AG04450 (cell line): ENCODE results near the gene TTC29. TPM values are rescaled to one million over a fixed set of nuclear protein-coding genes. Genes with fewer than 3 reads are reported as not detected.
"Not testable (repeated sequence)": the region's sequence is repeated elsewhere in the genome, so short reads cannot be mapped to it uniquely, and the experiment has no call there.

Source experiments
- CTCF ChIA-PET: fragments of 300-600, 350-600 bp; formaldehyde crosslinking; extraction: SDS; loops from one replicate; lab custom pipeline; 2022; ENCODE audit warnings: antibody characterized with exemption, inconsistent platforms; lab: Charles Lee
- POLR2A ChIA-PET: fragments of 350-600 bp; formaldehyde crosslinking; extraction: SDS; loops from one replicate; lab custom pipeline; 2021; ENCODE audit warnings: antibody characterized with exemption, inconsistent platforms; lab: Yijun Ruan, JAX
- DNase-seq: peaks from one replicate; pipeline ENCODE4 v3.0.0-alpha.2; 2011; ENCODE audit warnings: low read depth, low spot score
- H3K27ac ChIP-seq: one replicate; pipeline ENCODE4 v1.5.1; 2012; ENCODE audit warnings: low read depth, low read length, control low read depth
- H3K27me3 ChIP-seq: one replicate; pipeline ENCODE4 v1.6.0; 2012; ENCODE audit warnings: low read length; ENCODE audit not compliant: control insufficient read depth, insufficient read depth
- H3K4me3 ChIP-seq: 2 replicates; pipeline ENCODE4 v1.5.1; 2011; ENCODE audit warnings: mild to moderate bottlenecking, low read depth, low read length, control low read depth
- H3K9me3 ChIP-seq: 2 replicates; pipeline ENCODE4 v1.5.1; 2012; ENCODE audit warnings: low read length; ENCODE audit not compliant: control insufficient read depth, insufficient read depth
- polyA plus RNA-seq: library from polyadenylated mRNA; depleted of rRNA; stranded (reverse); fragments of >200 nt; gene quantifications from 2 replicates; pipeline ENCODE4 v1.2.3, GENCODE V29; 2011
- TF ChIP-seq, protein P1 (sequence below): IDR thresholded peaks from 2 replicates; pipeline ENCODE4 v1.5.1; 2011; ENCODE audit warnings: low read depth, low read length, control low read depth, inconsistent platforms

TTC29 gene
- polyA plus RNA-seq, 1 experiment, result not detected

DNA sequence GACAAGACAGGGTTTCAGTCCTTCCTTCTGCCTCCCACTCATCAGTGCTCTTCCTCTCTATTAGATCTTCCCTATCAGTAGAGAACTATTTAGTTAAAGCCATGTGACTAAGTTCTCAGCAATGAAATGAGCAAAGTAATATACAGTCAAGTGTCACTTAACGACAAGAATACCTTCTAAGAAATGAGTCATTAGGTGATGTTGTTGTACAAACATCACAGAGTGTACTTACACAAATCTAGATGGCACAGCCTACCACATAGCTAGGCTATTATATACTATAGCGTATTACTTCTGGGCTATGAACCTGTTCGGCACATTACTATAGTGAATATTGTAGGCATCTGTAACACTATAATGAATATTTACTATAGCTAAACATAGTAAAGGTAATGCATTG lies 235.7 kb downstream of the TTC29 start:
- TF ChIP-seq, protein P1, sequence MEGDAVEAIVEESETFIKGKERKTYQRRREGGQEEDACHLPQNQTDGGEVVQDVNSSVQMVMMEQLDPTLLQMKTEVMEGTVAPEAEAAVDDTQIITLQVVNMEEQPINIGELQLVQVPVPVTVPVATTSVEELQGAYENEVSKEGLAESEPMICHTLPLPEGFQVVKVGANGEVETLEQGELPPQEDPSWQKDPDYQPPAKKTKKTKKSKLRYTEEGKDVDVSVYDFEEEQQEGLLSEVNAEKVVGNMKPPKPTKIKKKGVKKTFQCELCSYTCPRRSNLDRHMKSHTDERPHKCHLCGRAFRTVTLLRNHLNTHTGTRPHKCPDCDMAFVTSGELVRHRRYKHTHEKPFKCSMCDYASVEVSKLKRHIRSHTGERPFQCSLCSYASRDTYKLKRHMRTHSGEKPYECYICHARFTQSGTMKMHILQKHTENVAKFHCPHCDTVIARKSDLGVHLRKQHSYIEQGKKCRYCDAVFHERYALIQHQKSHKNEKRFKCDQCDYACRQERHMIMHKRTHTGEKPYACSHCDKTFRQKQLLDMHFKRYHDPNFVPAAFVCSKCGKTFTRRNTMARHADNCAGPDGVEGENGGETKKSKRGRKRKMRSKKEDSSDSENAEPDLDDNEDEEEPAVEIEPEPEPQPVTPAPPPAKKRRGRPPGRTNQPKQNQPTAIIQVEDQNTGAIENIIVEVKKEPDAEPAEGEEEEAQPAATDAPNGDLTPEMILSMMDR, result no peak
- ChIA-PET POLR2A (no interaction called here), CTCF (no interaction called here)
- H3K27ac ChIP-seq, result no peak overlapping the region
- H3K4me3 ChIP-seq, result no peak overlapping the region
- no peaks in the 10 kb centered on the region for H3K9me3 ChIP-seq
- H3K27me3 ChIP-seq, result no peaks in the 10 kb centered on the region
- no peak for DNase-seq

DNA sequence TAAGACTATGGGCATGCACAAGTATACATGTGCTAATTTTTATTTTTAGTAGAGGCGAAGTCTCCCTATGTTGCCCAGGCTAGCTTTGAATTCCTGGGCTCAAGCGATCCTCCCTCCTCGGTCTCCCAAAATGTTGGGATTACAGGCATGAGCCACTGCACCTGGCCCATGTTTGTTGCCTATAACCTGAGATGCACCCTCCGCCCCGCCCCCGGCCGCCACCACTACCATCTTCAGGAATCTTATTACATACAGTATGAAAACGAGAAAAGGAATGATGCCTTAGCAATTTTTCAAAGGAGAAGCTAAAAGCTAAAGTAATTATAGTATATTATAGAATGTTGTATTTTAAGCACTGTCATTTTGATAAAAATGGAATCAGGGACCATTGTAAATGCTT lies 245.8 kb downstream of the TTC29 start:
- ChIA-PET CTCF (no interaction called here), POLR2A (no interaction called here)
- TF ChIP-seq, protein P1, result no peak
- H3K9me3 ChIP-seq, result no peaks in the 10 kb centered on the region
- no peak overlapping the region for H3K27ac ChIP-seq
- DNase-seq, result no peak
- no peak overlapping the region for H3K4me3 ChIP-seq
- H3K27me3 ChIP-seq, result no peaks in the 10 kb centered on the region

DNA sequence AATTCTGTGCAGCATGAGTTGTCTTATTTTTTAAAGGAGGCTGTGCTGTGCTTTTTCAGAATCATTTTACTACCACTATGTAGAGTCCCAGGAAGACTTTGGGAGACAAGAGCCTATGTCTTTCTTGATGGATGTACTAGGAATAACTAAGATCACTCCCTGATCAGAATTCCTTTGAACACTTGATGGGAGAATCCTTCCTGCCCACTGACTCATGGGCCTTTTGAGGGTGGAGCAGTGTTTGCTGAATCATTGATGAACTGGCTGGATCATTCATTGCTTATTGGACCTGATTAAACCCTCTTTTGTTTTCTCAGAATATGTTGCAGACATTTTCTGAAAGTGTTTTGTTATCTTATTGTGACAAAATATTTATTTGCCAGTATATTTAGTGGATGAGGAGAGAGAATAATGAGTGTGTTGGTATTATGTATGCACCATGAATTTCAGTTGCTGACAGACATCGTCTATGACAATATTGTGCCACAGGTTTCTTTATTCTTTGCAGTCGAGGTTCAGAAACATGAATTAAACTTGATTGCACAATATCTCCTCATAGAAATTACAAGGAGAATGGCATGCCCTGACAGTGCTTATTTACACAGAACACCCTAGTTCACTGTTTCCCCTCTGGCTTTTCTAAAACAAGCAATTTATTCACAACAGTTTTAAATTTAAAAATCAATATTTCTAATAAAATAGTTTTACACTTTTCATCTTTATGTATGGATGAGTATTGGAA lies 270.7 kb downstream of the TTC29 start:
- Histone ChIP-seq H3K9me3 (no peaks in the 10 kb centered on the region), H3K27ac (no peak overlapping the region), H3K27me3 (no peaks in the 10 kb centered on the region), H3K4me3 (no peak overlapping the region)
- DNase-seq, result no peak
- ChIA-PET CTCF (no interaction called here), POLR2A (no interaction called here)
- TF ChIP-seq, protein P1, result no peak

DNA sequence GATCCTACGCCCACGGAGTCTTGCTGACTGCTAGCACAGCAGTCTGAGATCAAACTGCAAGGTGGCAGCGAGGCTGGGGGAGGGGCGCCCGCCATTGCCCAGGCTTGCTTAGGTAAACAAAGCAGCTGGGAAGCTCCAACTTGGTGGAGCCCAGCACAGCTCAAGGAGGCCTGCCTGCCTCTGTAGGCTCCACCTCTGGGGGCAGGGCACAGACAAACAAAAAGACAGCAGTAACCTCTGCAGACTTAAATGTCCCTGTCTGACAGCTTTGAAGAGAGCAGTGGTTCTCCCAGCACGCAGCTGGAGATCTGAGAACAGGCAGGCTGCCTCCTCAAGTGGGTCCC lies 281.7 kb downstream of the TTC29 start:
- H3K27ac ChIP-seq, DNase-seq, H3K9me3 ChIP-seq, H3K27me3 ChIP-seq, CTCF ChIA-PET, H3K4me3 ChIP-seq, POLR2A ChIA-PET: not testable (repeated sequence)

DNA sequence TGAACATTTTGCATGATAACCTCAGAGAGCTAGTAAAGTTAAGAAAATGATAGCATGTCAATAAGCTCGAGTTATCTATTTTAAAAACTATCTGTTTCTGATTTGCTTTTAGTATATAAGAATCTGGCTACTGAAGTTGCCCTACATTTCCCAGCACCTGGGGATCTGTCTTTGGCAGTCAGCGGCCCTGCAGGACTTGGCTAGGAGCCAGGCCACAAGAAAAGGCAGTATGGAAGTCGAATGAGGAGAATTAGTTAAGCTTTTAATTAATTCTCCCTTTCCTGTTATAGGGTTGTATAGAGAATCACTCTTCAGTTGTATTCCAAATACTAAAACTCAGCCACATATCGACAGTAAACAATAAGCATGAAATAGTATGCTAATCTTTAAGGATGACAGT lies 284.3 kb downstream of the TTC29 start:
- no peak overlapping the region for H3K27ac ChIP-seq
- no peaks in the 10 kb centered on the region; the same call in 1 of the 2 replicates for H3K9me3 ChIP-seq
- H3K27me3 ChIP-seq, result peaks cover 4% of the 10 kb centered on the region
- TF ChIP-seq, protein P1, result no peak
- CTCF ChIA-PET, result interaction anchor here (0.8 kb wide), 1 partner anchor 321 kb away, joined by 3 read pairs; no protein-coding TSS in a partner anchor
- POLR2A ChIA-PET, result no interaction called here
- H3K4me3 ChIP-seq, result no peak overlapping the region
- DNase-seq, result no peak
